Subcutaneous abdominal adipose tissue (tissue), 5 donors: ENCODE results near the gene EVI5.
"Not testable (repeated sequence)": the region's sequence is repeated elsewhere in the genome, so short reads cannot be mapped to it uniquely, and the experiment has no call there.

Experiments
- H3K27ac ChIP-seq: one replicate; pipeline ENCODE4 v1.7.0; 2013; ENCODE audit warnings: low read depth, mild to moderate bottlenecking, inconsistent platforms, low read length, moderate library complexity
- H3K27me3 ChIP-seq, 5 donors: one replicate each; pipeline ENCODE4 v1.7.0; 2013; ENCODE audit warnings: low read length in 5 of 5, inconsistent platforms in 1 of 5; ENCODE audit not compliant: control insufficient read depth in 5 of 5, insufficient read depth in 4 of 5
- H3K36me3 ChIP-seq, 5 donors: one replicate each; pipeline ENCODE4 v1.7.0; 2013; ENCODE audit warnings: low read length in 5 of 5; ENCODE audit not compliant: control insufficient read depth in 5 of 5, insufficient read depth in 5 of 5
- H3K4me1 ChIP-seq, 5 donors: one replicate each; pipeline ENCODE4 v1.7.0; 2013; ENCODE audit warnings: low read length in 5 of 5, mild to moderate bottlenecking in 3 of 5, moderate library complexity in 1 of 5; ENCODE audit not compliant: control insufficient read depth in 5 of 5, insufficient read depth in 5 of 5
- H3K4me3 ChIP-seq, 5 donors: one replicate each; pipeline ENCODE4 v1.7.0; 2013; ENCODE audit warnings: low read length in 5 of 5, low read depth in 1 of 5
- H3K9ac ChIP-seq, 5 donors: one replicate each; pipeline ENCODE4 v1.7.0; 2013; ENCODE audit warnings: low read length in 5 of 5, mild to moderate bottlenecking in 4 of 5, moderate library complexity in 3 of 5
- H3K9me3 ChIP-seq, 5 donors: one replicate each; pipeline ENCODE4 v1.7.0; 2013; ENCODE audit warnings: low read length in 5 of 5; ENCODE audit not compliant: control insufficient read depth in 5 of 5
- donor health status: healthy.
- donor health status: healthy.
- donor health status: healthy.
- donor health status: healthy.
- donor health status: healthy.

EVI5 gene

GRCh38 chr1:92728697-92729096 lies 56.2 kb downstream of the EVI5 start:
- H3K4me1 ChIP-seq = peaks cover 0 to 8% (median 5%) of the 10 kb centered on the region in 5 donors
- H3K36me3 ChIP-seq = peaks cover 0 to 5% (median 0%) of the 10 kb centered on the region in 5 donors
- no peaks in the 10 kb centered on the region for H3K9me3 ChIP-seq
- no peak overlapping the region for H3K27ac ChIP-seq
- H3K4me3 ChIP-seq = no peak overlapping the region
- no peaks in the 10 kb centered on the region for H3K27me3 ChIP-seq
- no peak overlapping the region for H3K9ac ChIP-seq

GRCh38 chr1:92723713-92724112 lies 61.2 kb downstream of the EVI5 start:
- not testable (repeated sequence) for H3K4me1 ChIP-seq, H3K27me3 ChIP-seq, H3K4me3 ChIP-seq, H3K9ac ChIP-seq, H3K9me3 ChIP-seq, H3K27ac ChIP-seq, H3K36me3 ChIP-seq

- no peak overlapping the region for H3K9ac ChIP-seq
- H3K27me3 ChIP-seq = no peaks in the 10 kb centered on the region
- H3K4me3 ChIP-seq = no peak overlapping the region
- no peaks in the 10 kb centered on the region for H3K9me3 ChIP-seq
- H3K4me1 ChIP-seq = no peaks in the 10 kb centered on the region
- H3K27ac ChIP-seq = no peak overlapping the region
- peaks cover 0 to 5% (median 0%) of the 10 kb centered on the region in 5 donors for H3K36me3 ChIP-seq
Observed at GRCh38 chr1:92721886-92722285, 63.0 kb downstream of the EVI5 start.

GRCh38 chr1:92721157-92721556 lies 63.8 kb downstream of the EVI5 start:
- not testable (repeated sequence) for H3K27me3 ChIP-seq, H3K4me1 ChIP-seq, H3K4me3 ChIP-seq, H3K9ac ChIP-seq, H3K27ac ChIP-seq, H3K36me3 ChIP-seq, H3K9me3 ChIP-seq

- H3K9me3 ChIP-seq, H3K27ac ChIP-seq, H3K4me1 ChIP-seq, H3K9ac ChIP-seq, H3K4me3 ChIP-seq, H3K36me3 ChIP-seq, H3K27me3 ChIP-seq: not testable (repeated sequence)
Observed at GRCh38 chr1:92715476-92715951, 69.4 kb downstream of the EVI5 start.

GRCh38 chr1:92713939-92714338 lies 71.0 kb downstream of the EVI5 start:
- Histone ChIP-seq H3K27me3 (no peaks in the 10 kb centered on the region), H3K36me3 (no peaks in the 10 kb centered on the region), H3K27ac (no peak overlapping the region), H3K4me1 (no peaks in the 10 kb centered on the region), H3K9me3 (no peaks in the 10 kb centered on the region), H3K9ac (no peak overlapping the region), H3K4me3 (no peak overlapping the region)

- H3K4me1 ChIP-seq = no peaks in the 10 kb centered on the region
- no peaks in the 10 kb centered on the region for H3K27me3 ChIP-seq
- H3K4me3 ChIP-seq = no peak overlapping the region
- H3K27ac ChIP-seq = no peak overlapping the region
- H3K9me3 ChIP-seq = no peaks in the 10 kb centered on the region
- no peaks in the 10 kb centered on the region for H3K36me3 ChIP-seq
- H3K9ac ChIP-seq = no peak overlapping the region
Observed at GRCh38 chr1:92711473-92712165, 73.3 kb downstream of the EVI5 start.

- no peak overlapping the region for H3K9ac ChIP-seq
- H3K9me3 ChIP-seq = no peaks in the 10 kb centered on the region
- no peak overlapping the region for H3K27ac ChIP-seq
- no peaks in the 10 kb centered on the region for H3K27me3 ChIP-seq
- H3K36me3 ChIP-seq = no peaks in the 10 kb centered on the region
- H3K4me1 ChIP-seq = no peaks in the 10 kb centered on the region
- no peak overlapping the region for H3K4me3 ChIP-seq
Observed at GRCh38 chr1:92709738-92710137, 75.2 kb downstream of the EVI5 start.

GRCh38 chr1:92708368-92708950 lies 76.4 kb downstream of the EVI5 start:
- Histone ChIP-seq H3K27ac (no peak overlapping the region), H3K4me1 (no peaks in the 10 kb centered on the region)

GRCh38 chr1:92707709-92708108 lies 77.2 kb downstream of the EVI5 start:
- no peak overlapping the region for H3K4me3 ChIP-seq
- no peak overlapping the region for H3K27ac ChIP-seq
- no peak overlapping the region for H3K9ac ChIP-seq

More at GRCh38 chr1:92708368-92708950, 76.4 kb downstream of the EVI5 start:
- H3K9me3 ChIP-seq = no peaks in the 10 kb centered on the region
- H3K36me3 ChIP-seq = no peaks in the 10 kb centered on the region
- no peak overlapping the region for H3K4me3 ChIP-seq
- H3K9ac ChIP-seq = no peak overlapping the region
- no peaks in the 10 kb centered on the region for H3K27me3 ChIP-seq

More at GRCh38 chr1:92707709-92708108, 77.2 kb downstream of the EVI5 start:
- H3K27me3 ChIP-seq = no peaks in the 10 kb centered on the region
- no peaks in the 10 kb centered on the region for H3K4me1 ChIP-seq
- no peaks in the 10 kb centered on the region for H3K9me3 ChIP-seq
- H3K36me3 ChIP-seq = no peaks in the 10 kb centered on the region
